LNCAP (cell line): ENCODE results near the gene FAM184A.

Experiments used
- CTCF ChIP-seq: fragments of 450-650 bp; IDR thresholded peaks from 2 replicates; pipeline ENCODE4 v1.5.1; 2017; ENCODE audit warnings: mild to moderate bottlenecking

The FAM184A gene

GRCh38 chr6:119043783-119044182, 34.7 kb downstream of the FAM184A start:
- no peak for TF ChIP-seq CTCF

- TF ChIP-seq CTCF, result no peak
Measured at GRCh38 chr6:119043265-119043664, 35.2 kb downstream of the FAM184A start.

- no peak for TF ChIP-seq CTCF
Measured at GRCh38 chr6:119040636-119041035, 37.8 kb downstream of the FAM184A start.

- TF ChIP-seq CTCF, result no peak
Measured at GRCh38 chr6:119040229-119040628, 38.2 kb downstream of the FAM184A start.

GRCh38 chr6:119037941-119038623, 40.4 kb downstream of the FAM184A start:
- TF ChIP-seq CTCF, result no peak

GRCh38 chr6:119037264-119037663, 41.2 kb downstream of the FAM184A start:
- no peak for TF ChIP-seq CTCF

- no peak for TF ChIP-seq CTCF
Measured at GRCh38 chr6:119036081-119036480, 42.4 kb downstream of the FAM184A start.

GRCh38 chr6:119035459-119035858, 43.0 kb downstream of the FAM184A start:
- no peak for TF ChIP-seq CTCF
